ENCODE measurements around the gene PPP1R9A. TPM values are rescaled to one million over a fixed set of nuclear protein-coding genes. Genes with fewer than 3 reads are reported as not detected.

PPP1R9A gene
- total and polyA plus RNA-seq, 12 donors = 1.4 to 41.9 (median 29.1) TPM

- Histone ChIP-seq H3K9me3 (peaks cover 0 to 22% (median 3%) of the 10 kb centered on the region in 11 donors), H3K27me3 (no peaks in the 10 kb centered on the region), H3K4me3 (no peak overlapping the region), H3K27ac (no peak overlapping the region), H3K4me1 (peaks cover 0 to 24% (median 0%) of the 10 kb centered on the region in 9 donors), H3K36me3 (no peaks in the 10 kb centered on the region)
- WGBS, 2 donors = 80 to 89% methylated on average over 2 of the region's 2 CpGs
- ATAC-seq (no peak), DNase-seq (no peak)
- intact Hi-C loops (cut with DNase I) = loop anchor here in 1 of 10 donors (10.0 kb wide), 1 partner anchor 58 kb away; the partner anchor contains the start of gene PPP1R9A
- no peak for TF ChIP-seq CTCF (IDR thresholded peaks at IDR 0.05)
Observed at GRCh38 chr7:94962661-94963060, 55.3 kb downstream of the PPP1R9A start.

GRCh38 chr7:94969434-94970084, 62.2 kb downstream of the PPP1R9A start:
- DNase-seq = no peak
- no peak for ATAC-seq

GRCh38 chr7:94970085-94970576, 62.7 kb downstream of the PPP1R9A start:
- TF ChIP-seq CTCF (IDR thresholded peaks at IDR 0.05) = no peak
- Histone ChIP-seq H3K4me1 (peaks cover 0 to 26% (median 5%) of the 10 kb centered on the region in 9 donors), H3K4me3 (no peak overlapping the region), H3K27ac (no peak overlapping the region), H3K9me3 (peaks cover 0 to 13% (median 1%) of the 10 kb centered on the region in 11 donors), H3K36me3 (no peaks in the 10 kb centered on the region), H3K27me3 (no peaks in the 10 kb centered on the region)
- ATAC-seq (peak in 1 of 8 donors; percentile 31), DNase-seq (no peak)
- intact Hi-C loops (cut with DNase I) = no loop called here
- WGBS, 2 donors = 93 to 96% methylated on average over 7 of the region's 7 CpGs

More at GRCh38 chr7:94969434-94970084, 62.2 kb downstream of the PPP1R9A start:
- Histone ChIP-seq H3K27ac (no peak overlapping the region), H3K36me3 (no peaks in the 10 kb centered on the region), H3K4me1 (peaks cover 0 to 20% (median 5%) of the 10 kb centered on the region in 9 donors), H3K4me3 (no peak overlapping the region), H3K27me3 (no peaks in the 10 kb centered on the region), H3K9me3 (peaks cover 0 to 19% (median 3%) of the 10 kb centered on the region in 11 donors)
- intact Hi-C loops (cut with DNase I) = loop anchor here in 1 of 10 donors (10.0 kb wide), 1 partner anchor 65 kb away; the partner anchor contains the start of gene PPP1R9A
- 66 to 69% methylated on average over 8 of the region's 8 CpGs for WGBS, 2 donors
- TF ChIP-seq CTCF (IDR thresholded peaks at IDR 0.05) = no peak

DNA sequence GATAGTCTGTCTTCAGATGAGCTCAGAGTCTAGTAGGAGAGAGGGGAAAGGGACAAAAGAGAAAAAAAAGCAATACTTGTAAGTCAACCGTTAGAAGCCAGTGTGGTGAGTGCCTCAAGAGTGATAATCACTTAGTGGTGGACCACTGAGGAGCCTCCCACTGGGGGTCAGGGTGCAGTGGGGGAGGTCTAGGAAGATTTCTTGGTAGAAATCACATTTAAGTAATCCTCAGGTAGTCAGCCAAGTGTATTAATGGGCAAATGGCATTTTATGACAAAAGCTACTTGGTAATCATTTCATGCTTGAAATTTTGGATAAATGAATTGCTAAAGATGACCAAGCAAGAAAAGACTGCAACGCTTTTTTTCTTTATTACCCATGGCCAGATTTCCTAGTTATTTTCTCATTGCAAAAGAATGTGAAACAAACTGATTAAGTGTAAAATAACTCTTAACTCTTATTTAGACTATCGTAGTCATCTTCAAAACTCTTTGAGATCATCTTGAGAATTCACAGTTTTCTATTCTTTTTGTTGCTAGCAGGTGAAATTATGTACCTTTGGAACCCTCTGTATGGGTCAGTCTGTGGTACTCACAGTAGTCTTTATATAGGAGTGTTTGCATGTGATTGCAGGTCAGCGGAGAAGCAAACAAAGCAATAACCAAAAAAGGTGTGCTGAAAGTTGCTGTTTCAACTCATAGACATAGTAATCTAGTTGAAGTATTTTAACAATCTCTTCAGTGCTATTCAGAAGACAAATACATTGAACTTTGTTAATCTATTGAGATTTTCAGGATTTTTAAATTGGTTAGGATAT, 63.9 kb downstream of the PPP1R9A start:
- no peak for DNase-seq
- H3K36me3 ChIP-seq = no peaks in the 10 kb centered on the region
- H3K9me3 ChIP-seq = peaks cover 0 to 6% (median 0%) of the 10 kb centered on the region in 11 donors
- H3K4me3 ChIP-seq = no peak overlapping the region
- no peak for TF ChIP-seq CTCF (IDR thresholded peaks at IDR 0.05)
- peak in 1 of 8 donors; percentile 39 for ATAC-seq
- H3K4me1 ChIP-seq = peaks cover 0 to 37% (median 12%) of the 10 kb centered on the region in 9 donors
- H3K27ac ChIP-seq = no peak overlapping the region
- WGBS, 2 donors = 67 to 81% methylated on average over 4 of the region's 4 CpGs
- intact Hi-C loops (cut with DNase I) = no loop called here
- H3K27me3 ChIP-seq = no peaks in the 10 kb centered on the region

Data from heart right ventricle (tissue), 16 donors.